ENCODE data around the gene DCLRE1C. TPM values are rescaled to one million over a fixed set of nuclear protein-coding genes. Genes with fewer than 3 reads are reported as not detected.

Gene DCLRE1C
- total RNA-seq, 2 experiments from 2014 or later, result 15.0 to 17.5 TPM

- intact Hi-C loops (cut with micrococcal nuclease), result no loop called here
- no peaks in the 10 kb centered on the region for H3K9me3 Mint-ChIP-seq
- H3K27ac Mint-ChIP-seq, result no peak overlapping the region
- H3K27me3 Mint-ChIP-seq, result no peaks in the 10 kb centered on the region
- no peak for TF ChIP-seq CTCF (IDR thresholded peaks at IDR 0.05)
- peaks cover 7% of the 10 kb centered on the region for H3K4me1 Mint-ChIP-seq (ENCODE audit: low read depth)
- POLR2A ChIA-PET, result interaction anchor here (1.0 kb wide), 1 partner anchor 31 kb away, joined by 3 read pairs; no protein-coding TSS in a partner anchor
- CTCF ChIA-PET, result no interaction called here
- ATAC-seq (no peak), DNase-seq (no peak)
- no peak overlapping the region for H3K4me3 Mint-ChIP-seq
- peaks cover 30% of the 10 kb centered on the region for H3K36me3 Mint-ChIP-seq (ENCODE audit: low read depth)
Observed at GRCh38 chr10:14936584-14936983, 17.3 kb downstream of the DCLRE1C start.

- Mint-ChIP-seq H3K36me3 (ENCODE audit: low read depth) (peaks cover 52% of the 10 kb centered on the region), H3K9me3 (no peaks in the 10 kb centered on the region)
Observed at GRCh38 chr10:14930610-14931009, 23.3 kb downstream of the DCLRE1C start.

GRCh38 chr10:14926722-14927416 lies 27.0 kb downstream of the DCLRE1C start:
- Mint-ChIP-seq H3K9me3 (no peaks in the 10 kb centered on the region), H3K36me3 (ENCODE audit: low read depth) (peaks cover 57% of the 10 kb centered on the region), H3K27ac (no peak overlapping the region), H3K27me3 (no peaks in the 10 kb centered on the region), H3K4me1 (ENCODE audit: low read depth) (no peaks in the 10 kb centered on the region), H3K4me3 (no peak overlapping the region)
- ChIA-PET POLR2A (no interaction called here), CTCF (no interaction called here)
- intact Hi-C loops (cut with micrococcal nuclease), result no loop called here
- no peak for TF ChIP-seq CTCF (IDR thresholded peaks at IDR 0.05)
- DNase-seq (no peak), ATAC-seq (no peak)

More at GRCh38 chr10:14930610-14931009, 23.3 kb downstream of the DCLRE1C start:
- Mint-ChIP-seq H3K27ac (no peak overlapping the region), H3K27me3 (no peaks in the 10 kb centered on the region), H3K4me1 (ENCODE audit: low read depth) (no peaks in the 10 kb centered on the region), H3K4me3 (no peak overlapping the region)
- ATAC-seq (no peak), DNase-seq (no peak)
- TF ChIP-seq CTCF (IDR thresholded peaks at IDR 0.05), result no peak
- CTCF ChIA-PET, result interaction anchor here (1.3 kb wide), 1 partner anchor 26 kb away, joined by 4 read pairs; no protein-coding TSS in a partner anchor
- intact Hi-C loops (cut with micrococcal nuclease), result no loop called here
- POLR2A ChIA-PET, result interaction anchor here (1.3 kb wide), 1 partner anchor 22 kb away, joined by 3 read pairs; no protein-coding TSS in a partner anchor

GRCh38 chr10:14926061-14926470 lies 27.8 kb downstream of the DCLRE1C start:
- H3K9me3 Mint-ChIP-seq, result no peaks in the 10 kb centered on the region
- no peaks in the 10 kb centered on the region for H3K27me3 Mint-ChIP-seq
- no peak for TF ChIP-seq CTCF (IDR thresholded peaks at IDR 0.05)
- H3K36me3 Mint-ChIP-seq (ENCODE audit: low read depth), result peaks cover 62% of the 10 kb centered on the region
- intact Hi-C loops (cut with micrococcal nuclease), result no loop called here
- no peak overlapping the region for H3K27ac Mint-ChIP-seq
- no peaks in the 10 kb centered on the region for H3K4me1 Mint-ChIP-seq (ENCODE audit: low read depth)
- CTCF ChIA-PET, result no interaction called here
- no peak for ATAC-seq
- no peak for DNase-seq
- H3K4me3 Mint-ChIP-seq, result no peak overlapping the region
- POLR2A ChIA-PET, result no interaction called here

GRCh38 chr10:14925268-14925667 lies 28.6 kb downstream of the DCLRE1C start:
- H3K4me1 Mint-ChIP-seq (ENCODE audit: low read depth), result no peaks in the 10 kb centered on the region
- intact Hi-C loops (cut with micrococcal nuclease), result no loop called here
- DNase-seq (no peak), ATAC-seq (no peak)
- TF ChIP-seq CTCF (IDR thresholded peaks at IDR 0.05), result no peak
- H3K27me3 Mint-ChIP-seq, result no peaks in the 10 kb centered on the region
- H3K27ac Mint-ChIP-seq, result no peak overlapping the region
- H3K36me3 Mint-ChIP-seq (ENCODE audit: low read depth), result peaks cover 64% of the 10 kb centered on the region
- H3K4me3 Mint-ChIP-seq, result no peak overlapping the region
- no peaks in the 10 kb centered on the region for H3K9me3 Mint-ChIP-seq
- ChIA-PET POLR2A (interaction anchor here (0.8 kb wide), 1 partner anchor 36 kb away, joined by 3 read pairs; no protein-coding TSS in a partner anchor), CTCF (no interaction called here)

All from activated CD8-positive, alpha-beta T cell treated with anti-CD3 and anti-CD28 coated beads for 36 hours (primary cell).